ENCODE measurements around the gene CCDC185.

Gene CCDC185

DNA sequence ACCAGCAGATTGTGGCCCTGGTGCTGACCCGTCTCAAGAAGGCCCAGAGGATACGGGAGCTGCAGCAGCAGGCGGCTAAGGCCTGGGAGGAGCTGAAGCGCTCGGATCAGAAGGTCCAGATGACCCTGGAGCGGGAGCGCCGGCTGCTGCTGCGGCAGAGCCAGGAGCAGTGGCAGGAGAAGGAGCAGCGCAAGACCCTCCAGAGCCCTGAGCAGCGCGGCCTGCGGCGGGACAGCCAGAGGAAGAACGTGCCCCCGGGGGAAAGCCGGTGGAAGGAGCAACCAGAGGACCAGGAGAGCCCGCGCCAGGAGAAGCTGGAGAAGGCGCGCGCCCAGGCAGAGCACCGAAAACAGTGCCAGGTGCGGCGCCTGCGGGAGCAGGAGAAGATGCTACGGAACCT is 1.0 kb downstream of the CCDC185 start:
- TF ChIP-seq TAF1 (IDR thresholded peaks at IDR 0.05; ENCODE audit: borderline replicate concordance, insufficient read depth, low read length) (no peak), POLR2AphosphoS5 (IDR thresholded peaks at IDR 0.05; ENCODE audit: low read depth, low read length) (no peak), FOXP2 (optimal IDR thresholded peaks at IDR 0.05; ENCODE audit: borderline replicate concordance, extremely low read depth, extremely low read length, insufficient read depth) (no peak), SIN3A (IDR thresholded peaks at IDR 0.05; ENCODE audit: borderline replicate concordance, insufficient read depth, low read length) (no peak)
- TF ChIP-seq, protein P1, sequence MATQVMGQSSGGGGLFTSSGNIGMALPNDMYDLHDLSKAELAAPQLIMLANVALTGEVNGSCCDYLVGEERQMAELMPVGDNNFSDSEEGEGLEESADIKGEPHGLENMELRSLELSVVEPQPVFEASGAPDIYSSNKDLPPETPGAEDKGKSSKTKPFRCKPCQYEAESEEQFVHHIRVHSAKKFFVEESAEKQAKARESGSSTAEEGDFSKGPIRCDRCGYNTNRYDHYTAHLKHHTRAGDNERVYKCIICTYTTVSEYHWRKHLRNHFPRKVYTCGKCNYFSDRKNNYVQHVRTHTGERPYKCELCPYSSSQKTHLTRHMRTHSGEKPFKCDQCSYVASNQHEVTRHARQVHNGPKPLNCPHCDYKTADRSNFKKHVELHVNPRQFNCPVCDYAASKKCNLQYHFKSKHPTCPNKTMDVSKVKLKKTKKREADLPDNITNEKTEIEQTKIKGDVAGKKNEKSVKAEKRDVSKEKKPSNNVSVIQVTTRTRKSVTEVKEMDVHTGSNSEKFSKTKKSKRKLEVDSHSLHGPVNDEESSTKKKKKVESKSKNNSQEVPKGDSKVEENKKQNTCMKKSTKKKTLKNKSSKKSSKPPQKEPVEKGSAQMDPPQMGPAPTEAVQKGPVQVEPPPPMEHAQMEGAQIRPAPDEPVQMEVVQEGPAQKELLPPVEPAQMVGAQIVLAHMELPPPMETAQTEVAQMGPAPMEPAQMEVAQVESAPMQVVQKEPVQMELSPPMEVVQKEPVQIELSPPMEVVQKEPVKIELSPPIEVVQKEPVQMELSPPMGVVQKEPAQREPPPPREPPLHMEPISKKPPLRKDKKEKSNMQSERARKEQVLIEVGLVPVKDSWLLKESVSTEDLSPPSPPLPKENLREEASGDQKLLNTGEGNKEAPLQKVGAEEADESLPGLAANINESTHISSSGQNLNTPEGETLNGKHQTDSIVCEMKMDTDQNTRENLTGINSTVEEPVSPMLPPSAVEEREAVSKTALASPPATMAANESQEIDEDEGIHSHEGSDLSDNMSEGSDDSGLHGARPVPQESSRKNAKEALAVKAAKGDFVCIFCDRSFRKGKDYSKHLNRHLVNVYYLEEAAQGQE (IDR thresholded peaks at IDR 0.05; ENCODE audit: insufficient read depth in 1 of 2, low read depth in 2 of 2, low read length in 2 of 2), result no peak

DNA sequence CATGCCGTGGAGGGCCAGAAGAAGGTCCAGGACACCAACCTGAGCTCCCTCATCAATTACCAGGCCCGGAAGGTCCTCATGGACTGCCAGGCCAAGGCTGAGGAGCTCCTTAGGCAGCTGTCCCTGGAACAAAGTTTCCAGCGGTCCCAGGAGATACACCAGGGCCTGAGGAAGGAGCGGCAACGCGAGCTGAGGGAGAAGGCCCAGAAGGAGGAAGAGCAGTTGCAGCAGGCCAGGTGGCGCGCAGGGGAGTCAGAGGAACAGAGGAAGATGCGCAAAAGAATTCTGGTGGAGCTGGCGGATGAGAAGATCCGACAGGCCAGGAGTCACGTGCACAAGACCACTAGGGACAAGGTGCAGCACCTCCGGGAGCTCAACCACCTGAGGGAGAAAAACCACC is 1.5 kb downstream of the CCDC185 start:
- no peak for TF ChIP-seq TAF1 (IDR thresholded peaks at IDR 0.05; ENCODE audit: borderline replicate concordance, insufficient read depth, low read length)
- TF ChIP-seq POLR2AphosphoS5 (IDR thresholded peaks at IDR 0.05; ENCODE audit: low read depth, low read length), result no peak
- no peak for TF ChIP-seq SIN3A (IDR thresholded peaks at IDR 0.05; ENCODE audit: borderline replicate concordance, insufficient read depth, low read length)
- TF ChIP-seq, protein P1 (IDR thresholded peaks at IDR 0.05; ENCODE audit: insufficient read depth in 1 of 2, low read depth in 2 of 2, low read length in 2 of 2), result no peak
- no peak for TF ChIP-seq FOXP2 (optimal IDR thresholded peaks at IDR 0.05; ENCODE audit: borderline replicate concordance, extremely low read depth, extremely low read length, insufficient read depth)

DNA sequence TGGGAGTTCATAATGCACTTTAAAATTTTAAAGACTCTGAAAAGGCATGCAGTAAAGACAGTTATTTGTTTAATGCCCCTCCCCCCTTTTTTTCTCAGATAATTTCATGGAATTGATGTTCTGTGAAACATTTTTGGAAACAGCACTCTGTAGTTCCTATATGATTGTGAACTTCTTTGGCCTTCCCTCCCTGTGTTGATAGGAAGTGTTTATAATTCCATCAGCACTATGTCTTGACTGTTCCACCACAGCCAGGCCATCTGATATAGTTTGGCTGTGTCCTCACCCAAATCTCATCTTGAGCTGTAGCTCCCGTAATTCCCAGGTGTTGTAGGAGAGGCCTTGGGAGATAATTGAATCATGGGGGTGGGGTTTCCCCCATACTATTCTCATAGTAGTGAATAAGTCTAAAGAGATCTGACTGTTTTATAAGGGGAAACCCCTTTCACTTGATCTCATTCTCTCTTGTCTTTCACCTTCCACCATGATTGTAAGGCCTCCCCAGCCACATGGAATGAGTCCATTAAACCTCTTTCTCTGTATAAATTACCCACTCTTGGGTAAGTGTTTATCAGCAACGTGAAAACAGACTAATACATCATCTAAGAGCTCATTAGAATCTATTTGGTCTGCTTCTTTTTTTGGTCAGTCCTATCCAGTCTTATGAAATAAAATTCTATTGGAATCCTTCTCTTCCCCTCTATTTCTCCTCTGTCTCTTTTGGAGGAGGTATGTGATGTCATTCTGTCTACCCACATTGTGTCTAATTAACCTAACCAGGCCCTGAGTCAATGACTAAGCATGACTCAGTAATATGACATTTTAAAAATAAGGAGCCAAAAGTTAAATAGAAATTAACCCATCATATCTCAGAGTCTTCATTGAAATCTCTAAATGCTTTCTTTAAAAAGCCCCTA is 8.9 kb downstream of the CCDC185 start:
- TF ChIP-seq FOXP2 (optimal IDR thresholded peaks at IDR 0.05; ENCODE audit: borderline replicate concordance, extremely low read depth, extremely low read length, insufficient read depth) (no peak), SIN3A (IDR thresholded peaks at IDR 0.05; ENCODE audit: borderline replicate concordance, insufficient read depth, low read length) (no peak), POLR2AphosphoS5 (IDR thresholded peaks at IDR 0.05; ENCODE audit: low read depth, low read length) (no peak), TAF1 (IDR thresholded peaks at IDR 0.05; ENCODE audit: borderline replicate concordance, insufficient read depth, low read length) (no peak)
- TF ChIP-seq, protein P1 (IDR thresholded peaks at IDR 0.05; ENCODE audit: insufficient read depth in 1 of 2, low read depth in 2 of 2, low read length in 2 of 2), result no peak

DNA sequence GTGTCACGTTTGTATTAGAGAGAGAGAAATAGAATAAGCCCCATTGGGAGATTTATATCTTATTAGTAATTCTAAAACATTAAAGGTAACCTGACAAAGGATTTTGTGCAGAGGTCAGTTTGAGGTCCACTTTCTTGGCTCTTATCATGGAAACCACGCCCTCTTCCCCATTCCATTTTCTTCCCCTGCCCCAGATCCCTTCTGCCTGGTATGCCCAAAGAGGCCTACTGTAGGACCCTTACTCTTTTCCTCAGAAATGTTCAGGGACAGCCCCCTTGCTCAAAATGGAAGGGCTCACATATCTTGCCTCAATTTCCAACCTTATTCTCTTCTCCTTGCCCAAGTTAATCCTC is 9.6 kb downstream of the CCDC185 start:
- no peak for TF ChIP-seq FOXP2 (optimal IDR thresholded peaks at IDR 0.05; ENCODE audit: borderline replicate concordance, extremely low read depth, extremely low read length, insufficient read depth)
- no peak for TF ChIP-seq POLR2AphosphoS5 (IDR thresholded peaks at IDR 0.05; ENCODE audit: low read depth, low read length)
- no peak for TF ChIP-seq TAF1 (IDR thresholded peaks at IDR 0.05; ENCODE audit: borderline replicate concordance, insufficient read depth, low read length)
- no peak for TF ChIP-seq SIN3A (IDR thresholded peaks at IDR 0.05; ENCODE audit: borderline replicate concordance, insufficient read depth, low read length)
- TF ChIP-seq, protein P1 (IDR thresholded peaks at IDR 0.05; ENCODE audit: insufficient read depth in 1 of 2, low read depth in 2 of 2, low read length in 2 of 2), result no peak
